Gastroesophageal sphincter (tissue), 3 donors: ENCODE data around the gene GSAP.

Experiments
- POLR2A ChIP-seq, 2 donors: fragments of 450-650 bp; IDR thresholded peaks; one replicate each; pipeline ENCODE4 v1.6.1; 2017; ENCODE audit warnings: antibody characterized with exemption in 2 of 2, mild to moderate bottlenecking in 2 of 2, moderate library complexity in 1 of 2
- POLR2AphosphoS5 ChIP-seq: sonication (generic); formaldehyde crosslinking; IDR thresholded peaks from one replicate; pipeline ENCODE4 v1.6.1; 2017; ENCODE audit warnings: antibody characterized with exemption
- TF ChIP-seq, protein P1 (sequence below), 4 experiments: fragments of 200-600 bp in 2 of 4; fragments of 450-650 bp in 2 of 4; sonication (generic) in 1 of 4; IDR thresholded peaks; one replicate each; pipeline ENCODE4 v1.5.1; 2017 to 2019; ENCODE audit warnings: antibody characterized with exemption in 4 of 4, mild to moderate bottlenecking in 2 of 4, moderate library complexity in 2 of 4

DNA sequence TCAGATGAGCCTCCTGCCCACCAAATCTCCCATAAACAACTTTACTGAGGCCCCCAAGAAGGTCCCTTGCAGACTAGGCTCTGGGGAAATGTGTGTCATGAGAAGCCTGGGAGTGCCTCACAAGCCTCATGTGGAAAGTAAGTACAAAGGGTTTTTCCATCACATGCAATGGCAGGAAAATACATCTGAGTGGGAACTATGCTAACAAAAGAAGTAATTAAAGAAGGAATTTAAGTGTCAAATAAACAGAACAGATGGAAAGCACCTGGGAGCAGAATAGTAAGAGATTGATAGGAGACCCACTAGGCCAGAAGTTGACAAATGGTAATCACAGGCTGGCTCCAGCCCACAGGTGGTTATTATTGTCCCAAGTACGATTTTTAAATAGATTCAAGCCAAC is 20.5 kb downstream of the GSAP start:
- TF ChIP-seq POLR2AphosphoS5 (no peak), POLR2A (IDR thresholded peaks at IDR 0.05) (no peak)
- TF ChIP-seq, protein P1, sequence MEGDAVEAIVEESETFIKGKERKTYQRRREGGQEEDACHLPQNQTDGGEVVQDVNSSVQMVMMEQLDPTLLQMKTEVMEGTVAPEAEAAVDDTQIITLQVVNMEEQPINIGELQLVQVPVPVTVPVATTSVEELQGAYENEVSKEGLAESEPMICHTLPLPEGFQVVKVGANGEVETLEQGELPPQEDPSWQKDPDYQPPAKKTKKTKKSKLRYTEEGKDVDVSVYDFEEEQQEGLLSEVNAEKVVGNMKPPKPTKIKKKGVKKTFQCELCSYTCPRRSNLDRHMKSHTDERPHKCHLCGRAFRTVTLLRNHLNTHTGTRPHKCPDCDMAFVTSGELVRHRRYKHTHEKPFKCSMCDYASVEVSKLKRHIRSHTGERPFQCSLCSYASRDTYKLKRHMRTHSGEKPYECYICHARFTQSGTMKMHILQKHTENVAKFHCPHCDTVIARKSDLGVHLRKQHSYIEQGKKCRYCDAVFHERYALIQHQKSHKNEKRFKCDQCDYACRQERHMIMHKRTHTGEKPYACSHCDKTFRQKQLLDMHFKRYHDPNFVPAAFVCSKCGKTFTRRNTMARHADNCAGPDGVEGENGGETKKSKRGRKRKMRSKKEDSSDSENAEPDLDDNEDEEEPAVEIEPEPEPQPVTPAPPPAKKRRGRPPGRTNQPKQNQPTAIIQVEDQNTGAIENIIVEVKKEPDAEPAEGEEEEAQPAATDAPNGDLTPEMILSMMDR (IDR thresholded peaks at IDR 0.05) = no peak
